ENCODE results near the gene PTCD2. TPM values are rescaled to one million over a fixed set of nuclear protein-coding genes. Genes with fewer than 3 reads are reported as not detected.
A peak's percentile ranks its signal among the peaks of the same experiment; 100 is the strongest.

PTCD2 gene
- polyA plus RNA-seq, 10 donors = 6.7 to 11.2 (median 8.9) TPM

GRCh38 chr5:72412283-72413055 lies 92.3 kb downstream of the PTCD2 start:
- peak in 1 of 3 donors; percentile 54 for DNase-seq

GRCh38 chr5:72415616-72416325 lies 95.6 kb downstream of the PTCD2 start:
- no peak for DNase-seq

- DNase-seq = no peak
Measured at GRCh38 chr5:72417333-72418062, 97.3 kb downstream of the PTCD2 start.

Other genes with a start within 250 kb of the PTCD2 start
- 10 to 100 TPM; 26.4 to 56.8 (median 42.2) TPM for gene MAP1B, start 212.9 kb upstream of the PTCD2 start, polyA plus RNA-seq (ENCODE audit: insufficient read length in 10 of 10)
- gene MRPS27, start 133 bp upstream of the PTCD2 start, polyA plus RNA-seq (ENCODE audit: insufficient read length in 10 of 10) = 10 to 100 TPM; 33.9 to 53.6 (median 42.4) TPM
- 1 to 10 TPM; 2.1 to 3.8 (median 3.1) TPM for gene ZNF366, start 187.0 kb downstream of the PTCD2 start, polyA plus RNA-seq (ENCODE audit: insufficient read length in 10 of 10)